ENCODE measurements around the gene SCT.

- no peak for TF ChIP-seq EZH2 (IDR thresholded peaks at IDR 0.05)
- no peak; the same call in 1 of the 2 replicates for TF ChIP-seq POLR2AphosphoS5 (IDR thresholded peaks at IDR 0.05; ENCODE audit: borderline replicate concordance, low read depth, low read length)
- no peak for TF ChIP-seq FOXP2 (optimal IDR thresholded peaks at IDR 0.05; ENCODE audit: control extremely low read depth, extremely low read length, insufficient read depth)
Observed at GRCh38 chr11:638631-639331, 11.8 kb upstream of the SCT start.
